ENCODE measurements around the gene LRRC25. TPM values are rescaled to one million over a fixed set of nuclear protein-coding genes. Genes with fewer than 3 reads are reported as not detected.

LRRC25 gene
- total RNA-seq, 1 experiment from 2014 or later: not detected

- no peak overlapping the region for H3K4me3 Mint-ChIP-seq (ENCODE audit: unreplicated experiment)
- H3K9me3 Mint-ChIP-seq (ENCODE audit: unreplicated experiment): no peaks in the 10 kb centered on the region
- no peaks in the 10 kb centered on the region for H3K36me3 ChIP-seq (ENCODE audit: control insufficient read depth, insufficient read depth, low read length)
- H3K4me3 ChIP-seq (ENCODE audit: low read depth, low read length): no peak overlapping the region
- H3K4me1 ChIP-seq: peaks cover 8% of the 10 kb centered on the region; the same call in 1 of the 2 replicates
- H3K4me1 Mint-ChIP-seq (ENCODE audit: low read depth, unreplicated experiment): peaks cover 7% of the 10 kb centered on the region
- H3K27ac Mint-ChIP-seq (ENCODE audit: unreplicated experiment): no peak overlapping the region
- intact Hi-C loops (cut with micrococcal nuclease; ENCODE audit: unreplicated experiment): no loop called here
- H3K9me3 ChIP-seq: no peaks in the 10 kb centered on the region
- no peak for DNase-seq
- ChIA-PET POLR2A (no interaction called here), CTCF (interaction anchor here (0.5 kb wide), 1 partner anchor 739 kb away, joined by 3 read pairs; the partner anchor contains the start of gene UNC13A)
- no peaks in the 10 kb centered on the region for H3K27me3 ChIP-seq (replicated peaks; ENCODE audit: control insufficient read depth, insufficient read depth, low read length)
- H3K36me3 Mint-ChIP-seq (ENCODE audit: insufficient read depth, unreplicated experiment): peaks cover 7% of the 10 kb centered on the region
- TF ChIP-seq CTCF (IDR thresholded peaks at IDR 0.05; ENCODE audit: insufficient read depth in 1 of 2, low read depth in 1 of 2, low read length in 1 of 2, severe bottlenecking in 1 of 2, unreplicated experiment in 1 of 2): no peak
- BruUV-seq (replicated peaks): no TSS peak
- H3K27me3 Mint-ChIP-seq (ENCODE audit: insufficient read depth, unreplicated experiment): no peaks in the 10 kb centered on the region
Measured at GRCh38 chr19:18427080-18427742, 29.8 kb upstream of the LRRC25 start.

DNA sequence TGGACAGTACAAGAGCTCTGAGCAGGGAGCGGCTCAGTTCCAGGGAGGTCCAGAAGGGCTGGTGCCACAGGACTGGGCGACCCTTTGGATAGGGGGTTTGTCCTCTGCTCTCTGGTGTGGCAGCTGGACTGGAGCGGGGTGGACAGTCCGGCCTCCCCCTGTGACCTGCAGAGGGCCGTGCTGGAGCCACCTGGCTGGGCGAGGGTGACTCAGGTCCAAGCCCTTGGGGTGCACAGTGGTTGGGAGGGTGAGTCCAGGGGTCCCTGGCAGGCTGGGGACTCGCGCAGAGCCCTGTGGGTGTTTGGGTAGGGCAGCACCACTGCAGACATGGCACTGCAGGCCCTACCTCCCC is 29.0 kb upstream of the LRRC25 start:
- intact Hi-C loops (cut with micrococcal nuclease; ENCODE audit: unreplicated experiment): no loop called here
- no peaks in the 10 kb centered on the region for H3K9me3 Mint-ChIP-seq (ENCODE audit: unreplicated experiment)
- ChIA-PET CTCF (no interaction called here), POLR2A (no interaction called here)
- no peak overlapping the region for H3K27ac Mint-ChIP-seq (ENCODE audit: unreplicated experiment)
- Histone ChIP-seq H3K9me3 (no peaks in the 10 kb centered on the region), H3K4me3 (ENCODE audit: low read depth, low read length) (no peak overlapping the region), H3K36me3 (ENCODE audit: control insufficient read depth, insufficient read depth, low read length) (no peaks in the 10 kb centered on the region), H3K27me3 (replicated peaks; ENCODE audit: control insufficient read depth, insufficient read depth, low read length) (no peaks in the 10 kb centered on the region), H3K4me1 (peaks cover 11% of the 10 kb centered on the region)
- BruUV-seq (replicated peaks): no TSS peak
- DNase-seq: no peak
- H3K27me3 Mint-ChIP-seq (ENCODE audit: insufficient read depth, unreplicated experiment): no peaks in the 10 kb centered on the region
- H3K4me1 Mint-ChIP-seq (ENCODE audit: low read depth, unreplicated experiment): peaks cover 7% of the 10 kb centered on the region
- no peak for TF ChIP-seq CTCF (IDR thresholded peaks at IDR 0.05; ENCODE audit: insufficient read depth in 1 of 2, low read depth in 1 of 2, low read length in 1 of 2, severe bottlenecking in 1 of 2, unreplicated experiment in 1 of 2)
- H3K36me3 Mint-ChIP-seq (ENCODE audit: insufficient read depth, unreplicated experiment): peaks cover 7% of the 10 kb centered on the region
- H3K4me3 Mint-ChIP-seq (ENCODE audit: unreplicated experiment): no peak overlapping the region

DNA sequence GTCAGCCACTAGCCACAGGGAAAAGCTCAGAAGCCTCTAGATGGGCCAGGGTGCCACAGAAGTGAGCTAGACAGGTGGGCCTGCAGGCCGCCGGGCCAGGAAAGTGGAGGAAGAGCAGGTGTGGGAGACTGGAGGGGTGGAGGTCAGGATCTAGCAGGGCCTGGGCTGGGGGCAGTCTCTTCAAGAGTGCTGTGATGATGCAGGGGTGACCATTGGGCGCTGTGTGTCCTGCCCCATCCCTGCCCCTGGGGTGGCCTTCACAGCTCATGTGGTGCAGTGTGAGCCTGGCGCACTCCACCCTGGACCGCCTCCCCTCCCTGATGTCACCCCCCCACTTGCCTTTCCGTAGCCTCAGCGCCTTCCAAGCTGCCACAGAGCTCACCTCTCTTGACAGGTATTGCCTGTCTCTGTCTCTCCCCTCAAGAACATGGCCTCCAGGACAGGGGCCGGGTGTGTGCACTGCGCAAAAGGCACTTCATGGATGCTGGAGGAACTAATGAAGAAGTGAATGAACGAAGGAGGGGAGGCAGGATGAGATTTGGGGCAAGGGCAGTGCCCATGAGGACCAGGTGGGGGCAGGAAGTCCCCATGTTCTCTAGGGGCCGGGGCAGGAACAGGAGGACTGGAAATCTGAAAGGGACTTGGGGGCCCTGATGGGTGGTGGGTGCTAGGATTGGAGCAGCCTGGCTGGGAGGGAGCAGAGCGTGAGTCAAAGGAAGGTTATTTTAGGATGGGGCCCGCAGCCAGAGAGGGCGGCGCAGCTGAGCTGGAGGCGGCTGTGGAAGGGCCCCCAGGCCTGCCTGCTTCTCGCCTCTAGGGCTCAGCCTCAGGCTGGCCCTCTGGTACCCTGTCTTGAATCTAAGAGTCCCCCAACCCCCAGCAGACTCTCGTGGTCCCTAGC is 28.3 kb upstream of the LRRC25 start:
- no TSS peak for BruUV-seq (replicated peaks)
- H3K36me3 ChIP-seq (ENCODE audit: control insufficient read depth, insufficient read depth, low read length): no peaks in the 10 kb centered on the region
- intact Hi-C loops (cut with micrococcal nuclease; ENCODE audit: unreplicated experiment): no loop called here
- no peak overlapping the region for H3K4me3 ChIP-seq (ENCODE audit: low read depth, low read length)
- Mint-ChIP-seq H3K27ac (ENCODE audit: unreplicated experiment) (no peak overlapping the region), H3K4me1 (ENCODE audit: low read depth, unreplicated experiment) (peaks cover 7% of the 10 kb centered on the region), H3K27me3 (ENCODE audit: insufficient read depth, unreplicated experiment) (no peaks in the 10 kb centered on the region), H3K9me3 (ENCODE audit: unreplicated experiment) (no peaks in the 10 kb centered on the region), H3K4me3 (ENCODE audit: unreplicated experiment) (no peak overlapping the region), H3K36me3 (ENCODE audit: insufficient read depth, unreplicated experiment) (peaks cover 7% of the 10 kb centered on the region)
- CTCF ChIA-PET: interaction anchor here (0.5 to 0.6 kb wide), 2 partner anchors 25 to 132 kb away, joined by 4 to 6 read pairs; partner anchors contain the start of gene KXD1
- no peaks in the 10 kb centered on the region for H3K9me3 ChIP-seq
- no peaks in the 10 kb centered on the region for H3K27me3 ChIP-seq (replicated peaks; ENCODE audit: control insufficient read depth, insufficient read depth, low read length)
- TF ChIP-seq CTCF (IDR thresholded peaks at IDR 0.05; ENCODE audit: insufficient read depth in 1 of 2, low read depth in 1 of 2, low read length in 1 of 2, severe bottlenecking in 1 of 2, unreplicated experiment in 1 of 2): no peak
- POLR2A ChIA-PET: no interaction called here
- DNase-seq: no peak
- H3K4me1 ChIP-seq: peaks cover 16% of the 10 kb centered on the region

Measured in Caco-2 (cell line).